HG03060 (cell line): ENCODE measurements around the gene TTC7B.

Experiments used
- ATAC-seq: cut with Tn5 transposase; IDR thresholded peaks from one replicate; pipeline ENCODE4 v1.9.1; 2021; ENCODE audit warnings: low read depth, moderate number of reproducible peaks; ENCODE audit not compliant: unreplicated experiment

TTC7B gene

GRCh38 chr14:90654831-90655276 is 161.4 kb downstream of the TTC7B start:
- no peak for ATAC-seq

- ATAC-seq: no peak
Measured at GRCh38 chr14:90652626-90653025, 163.6 kb downstream of the TTC7B start.

- ATAC-seq: no peak
Measured at GRCh38 chr14:90651976-90652560, 164.2 kb downstream of the TTC7B start.

GRCh38 chr14:90651271-90651804 is 164.9 kb downstream of the TTC7B start:
- no peak for ATAC-seq

GRCh38 chr14:90649557-90650135 is 166.6 kb downstream of the TTC7B start:
- no peak for ATAC-seq

- no peak for ATAC-seq
Measured at GRCh38 chr14:90649083-90649482, 167.1 kb downstream of the TTC7B start.

- ATAC-seq: no peak
Measured at GRCh38 chr14:90648421-90648820, 167.8 kb downstream of the TTC7B start.

GRCh38 chr14:90647473-90648005 is 168.7 kb downstream of the TTC7B start:
- ATAC-seq: no peak

- no peak for ATAC-seq
Measured at GRCh38 chr14:90645842-90646443, 170.3 kb downstream of the TTC7B start.

- ATAC-seq: no peak
Measured at GRCh38 chr14:90644882-90645281, 171.3 kb downstream of the TTC7B start.

GRCh38 chr14:90643982-90644670 is 172.1 kb downstream of the TTC7B start:
- no peak for ATAC-seq

GRCh38 chr14:90642244-90642717 is 173.9 kb downstream of the TTC7B start:
- no peak for ATAC-seq

GRCh38 chr14:90641615-90642243 is 174.5 kb downstream of the TTC7B start:
- no peak for ATAC-seq

- ATAC-seq: no peak
Measured at GRCh38 chr14:90641168-90641567, 175.1 kb downstream of the TTC7B start.

- ATAC-seq: no peak
Measured at GRCh38 chr14:90639641-90640040, 176.6 kb downstream of the TTC7B start.

- ATAC-seq: no peak
Measured at GRCh38 chr14:90632871-90633270, 183.4 kb downstream of the TTC7B start.

GRCh38 chr14:90632451-90632850 is 183.8 kb downstream of the TTC7B start:
- ATAC-seq: no peak

- ATAC-seq: no peak
Measured at GRCh38 chr14:90630171-90630806, 185.9 kb downstream of the TTC7B start.

GRCh38 chr14:90629471-90629870 is 186.8 kb downstream of the TTC7B start:
- no peak for ATAC-seq

GRCh38 chr14:90628825-90629224 is 187.4 kb downstream of the TTC7B start:
- no peak for ATAC-seq
